Cardiac fibroblast (primary cell): ENCODE results near the gene RAB11FIP4.

Experiments used
- DNase-seq, 2 donors: peaks; one replicate each; pipeline versions ENCODE4 v3.0.0 to v3.0.0-alpha.2; 2010; ENCODE audit warnings: low read depth in 2 of 2
- H3K4me3 ChIP-seq, 2 donors: replicated peaks in 1 of 2; 1 replicate in 1 of 2; 2 replicates in 1 of 2; pipeline ENCODE4 v1.5.1; 2011; ENCODE audit warnings: low read depth in 2 of 2, low read length in 2 of 2, mild to moderate bottlenecking in 2 of 2, moderate library complexity in 1 of 2
- CTCF ChIP-seq: IDR thresholded peaks from one replicate; pipeline ENCODE4 v1.5.1; 2011; ENCODE audit warnings: low read depth, mild to moderate bottlenecking, low read length, inconsistent platforms

RAB11FIP4 gene

GRCh38 chr17:31572341-31572740, 180.9 kb downstream of the RAB11FIP4 start:
- no peak overlapping the region for H3K4me3 ChIP-seq
- no peak for TF ChIP-seq CTCF
- no peak for DNase-seq

GRCh38 chr17:31573047-31573446, 181.6 kb downstream of the RAB11FIP4 start:
- no peak for DNase-seq
- H3K4me3 ChIP-seq, result no peak overlapping the region
- TF ChIP-seq CTCF, result no peak

- DNase-seq, result no peak
- no peak for TF ChIP-seq CTCF
- no peak overlapping the region for H3K4me3 ChIP-seq
These were observed 182.4 kb downstream of the RAB11FIP4 start for GRCh38 chr17:31573861-31574260.

- TF ChIP-seq CTCF, result no peak
- DNase-seq, result no peak
- no peak overlapping the region for H3K4me3 ChIP-seq
These were observed 183.0 kb downstream of the RAB11FIP4 start for GRCh38 chr17:31574458-31574857.

GRCh38 chr17:31575043-31575442, 183.6 kb downstream of the RAB11FIP4 start:
- TF ChIP-seq CTCF, result no peak
- no peak for DNase-seq
- no peak overlapping the region for H3K4me3 ChIP-seq

- no peak overlapping the region for H3K4me3 ChIP-seq
- DNase-seq, result peak; percentile 44 to 68
- TF ChIP-seq CTCF, result no peak
These were observed 187.8 kb downstream of the RAB11FIP4 start for GRCh38 chr17:31579265-31579664.

- no peak overlapping the region for H3K4me3 ChIP-seq
- no peak for TF ChIP-seq CTCF
- no peak for DNase-seq
These were observed 188.8 kb downstream of the RAB11FIP4 start for GRCh38 chr17:31580316-31580705.
